ENCODE data around the gene TMEM123.

Gene TMEM123

GRCh38 chr11:102346456-102346747 lies 106.2 kb downstream of the TMEM123 start:
- TF ChIP-seq POLR2A (IDR thresholded peaks at IDR 0.05; ENCODE audit: low read length) (no peak), GATA1 (IDR thresholded peaks at IDR 0.05; ENCODE audit: low read depth, low read length) (no peak)
- DNase-seq: no peak
